KMS-11 (cell line): Measurements from ENCODE around the gene ANKRD66.

Experiments
- H2AFZ ChIP-seq: fragments of 200-600 bp; sonication (generic); 2 replicates; pipeline ENCODE4 v1.6.1; 2016; ENCODE audit warnings: antibody characterized with exemption, mixed run types, low read depth
- H3K27ac ChIP-seq: fragments of 200-600 bp; sonication (generic); 2 replicates; pipeline ENCODE4 v1.6.1; 2016; ENCODE audit warnings: mild to moderate bottlenecking, mixed run types
- H3K27me3 ChIP-seq: fragments of 200-600 bp; sonication (generic); 2 replicates; pipeline ENCODE4 v1.6.1; 2017; ENCODE audit warnings: mild to moderate bottlenecking, low read depth, mixed run types, moderate library complexity; ENCODE audit not compliant: insufficient read depth
- H3K36me3 ChIP-seq: fragments of 200-600 bp; sonication (generic); 2 replicates; pipeline ENCODE4 v1.6.1; 2017; ENCODE audit warnings: mild to moderate bottlenecking, mixed run types; ENCODE audit not compliant: insufficient read depth
- H3K4me1 ChIP-seq: fragments of 200-600 bp; sonication (generic); 2 replicates; pipeline ENCODE4 v1.6.1; 2016; ENCODE audit warnings: mild to moderate bottlenecking, low read depth, mixed run types; ENCODE audit not compliant: poor library complexity, severe bottlenecking
- H3K4me2 ChIP-seq: fragments of 200-600 bp; sonication (generic); 2 replicates; pipeline ENCODE4 v1.7.0; 2016; ENCODE audit warnings: mild to moderate bottlenecking, mixed run types
- H3K4me3 ChIP-seq: fragments of 200-600 bp; sonication (generic); IDR thresholded peaks from 2 replicates; pipeline ENCODE4 v1.6.1; 2017; ENCODE audit warnings: low read depth, low read length, mixed read lengths; ENCODE audit not compliant: insufficient read depth
- H3K79me2 ChIP-seq: fragments of 200-600 bp; sonication (generic); 2 replicates; pipeline ENCODE4 v1.6.1; 2016; ENCODE audit warnings: low read depth, mixed run types; ENCODE audit not compliant: insufficient read depth
- H3K9ac ChIP-seq: fragments of 200-600 bp; sonication (generic); 2 replicates; pipeline ENCODE4 v1.6.1; 2016; ENCODE audit warnings: mild to moderate bottlenecking, mixed run types
- H4K20me1 ChIP-seq: fragments of 200-600 bp; sonication (generic); 2 replicates; pipeline ENCODE4 v1.6.1; 2016; ENCODE audit warnings: mild to moderate bottlenecking, mixed run types; ENCODE audit not compliant: insufficient read depth
- CTCF ChIP-seq: fragments of 200-600 bp; sonication (generic); conservative IDR thresholded peaks from 2 replicates; pipeline ENCODE4 v1.6.1; 2017; ENCODE audit warnings: low read depth, mild to moderate bottlenecking, antibody characterized with exemption, low read length, moderate library complexity, mixed read lengths

ANKRD66 gene

GRCh38 chr6:46735720-46736031 is 11.1 kb upstream of the ANKRD66 start:
- Histone ChIP-seq H4K20me1 (no peaks in the 10 kb centered on the region), H3K27ac (no peak overlapping the region), H3K79me2 (no peaks in the 10 kb centered on the region), H3K9ac (no peak overlapping the region), H3K4me3 (no peak overlapping the region), H3K4me1 (no peaks in the 10 kb centered on the region), H3K27me3 (no peaks in the 10 kb centered on the region), H3K36me3 (no peaks in the 10 kb centered on the region), H3K4me2 (no peak overlapping the region), H2AFZ (no peak overlapping the region)
- no peak for TF ChIP-seq CTCF

GRCh38 chr6:46736906-46737305 is 9.8 kb upstream of the ANKRD66 start:
- H3K4me2 ChIP-seq: no peak overlapping the region
- H3K79me2 ChIP-seq: no peaks in the 10 kb centered on the region
- H3K36me3 ChIP-seq: no peaks in the 10 kb centered on the region
- H3K27me3 ChIP-seq: no peaks in the 10 kb centered on the region
- no peak overlapping the region for H3K4me3 ChIP-seq
- H3K9ac ChIP-seq: no peak overlapping the region
- H3K27ac ChIP-seq: no peak overlapping the region
- TF ChIP-seq CTCF: no peak
- H4K20me1 ChIP-seq: no peaks in the 10 kb centered on the region
- no peak overlapping the region for H2AFZ ChIP-seq
- H3K4me1 ChIP-seq: no peaks in the 10 kb centered on the region

GRCh38 chr6:46741482-46741881 is 5.3 kb upstream of the ANKRD66 start:
- TF ChIP-seq CTCF: no peak
- no peak overlapping the region for H3K4me2 ChIP-seq
- H3K27me3 ChIP-seq: no peaks in the 10 kb centered on the region
- no peaks in the 10 kb centered on the region for H3K36me3 ChIP-seq
- no peaks in the 10 kb centered on the region for H3K4me1 ChIP-seq
- no peaks in the 10 kb centered on the region for H3K79me2 ChIP-seq
- H3K4me3 ChIP-seq: no peak overlapping the region
- no peak overlapping the region for H2AFZ ChIP-seq
- H3K9ac ChIP-seq: no peak overlapping the region
- no peak overlapping the region for H3K27ac ChIP-seq
- no peaks in the 10 kb centered on the region for H4K20me1 ChIP-seq

GRCh38 chr6:46741910-46742309 is 4.8 kb upstream of the ANKRD66 start:
- Histone ChIP-seq H3K4me3 (no peak overlapping the region), H4K20me1 (no peaks in the 10 kb centered on the region), H2AFZ (no peak overlapping the region), H3K27ac (no peak overlapping the region), H3K4me2 (no peak overlapping the region), H3K79me2 (no peaks in the 10 kb centered on the region), H3K27me3 (no peaks in the 10 kb centered on the region), H3K9ac (no peak overlapping the region), H3K4me1 (no peaks in the 10 kb centered on the region), H3K36me3 (no peaks in the 10 kb centered on the region)
- no peak for TF ChIP-seq CTCF
